HG03558 (cell line): ENCODE measurements around the gene EIF1B.

Experiments used
- ATAC-seq: cut with Tn5 transposase; IDR thresholded peaks from one replicate; pipeline ENCODE4 v1.9.1; 2021; ENCODE audit warnings: moderate number of reproducible peaks; ENCODE audit not compliant: unreplicated experiment; ENCODE audit errors: extremely low read depth

Gene EIF1B

DNA sequence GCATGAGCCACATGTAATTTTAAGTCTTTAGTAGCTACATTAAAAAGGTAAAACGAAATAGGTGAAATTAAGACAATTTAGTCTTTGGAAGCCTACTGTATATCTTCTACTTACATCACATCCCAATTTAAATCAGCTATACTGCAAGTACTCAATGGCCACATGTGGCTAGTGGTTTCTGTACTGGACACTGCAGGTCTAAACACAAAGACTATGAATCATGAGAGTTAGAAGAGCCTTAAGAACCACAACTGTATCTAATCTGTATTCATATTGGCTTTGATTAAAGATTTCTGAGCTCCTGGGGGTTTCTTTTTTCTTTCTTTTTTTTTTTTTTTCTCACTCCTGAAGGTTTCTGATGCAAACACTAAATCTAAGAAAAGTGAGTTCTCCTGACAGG, 2.3 kb upstream of the EIF1B start:
- ATAC-seq, result no peak

DNA sequence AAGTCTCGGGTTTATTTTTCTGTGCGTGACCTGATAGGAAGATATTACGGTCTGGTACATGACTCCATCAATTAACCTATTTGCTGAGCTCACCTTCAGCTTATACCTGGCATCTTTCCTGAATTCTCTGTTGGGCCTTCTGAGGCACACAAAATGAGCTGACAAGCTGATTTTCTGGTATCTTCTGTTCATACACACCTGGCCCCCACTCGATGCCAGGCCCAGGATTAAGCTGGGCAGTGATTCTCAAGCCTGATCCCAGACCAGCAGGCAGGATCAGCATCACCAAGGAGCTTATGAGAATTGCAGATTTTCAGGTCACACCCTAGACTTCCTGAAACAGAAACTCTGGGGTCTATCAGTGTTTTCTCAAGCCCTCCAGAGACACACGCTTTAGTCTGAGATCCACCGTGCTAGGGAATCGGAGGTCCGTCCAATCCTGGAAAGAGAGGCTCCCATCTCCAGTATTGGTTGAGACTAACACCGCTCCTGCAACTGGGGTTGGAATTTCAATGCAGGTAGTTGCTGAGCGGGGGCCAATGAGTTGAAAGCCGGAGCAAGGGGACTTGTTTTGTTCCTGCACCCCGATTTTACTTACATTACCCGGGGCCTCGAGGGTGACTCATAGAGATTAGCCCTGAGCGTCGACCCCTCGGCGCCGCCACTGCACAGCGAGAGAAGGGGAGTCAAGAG, 636 bp upstream of the EIF1B start:
- no peak for ATAC-seq

DNA sequence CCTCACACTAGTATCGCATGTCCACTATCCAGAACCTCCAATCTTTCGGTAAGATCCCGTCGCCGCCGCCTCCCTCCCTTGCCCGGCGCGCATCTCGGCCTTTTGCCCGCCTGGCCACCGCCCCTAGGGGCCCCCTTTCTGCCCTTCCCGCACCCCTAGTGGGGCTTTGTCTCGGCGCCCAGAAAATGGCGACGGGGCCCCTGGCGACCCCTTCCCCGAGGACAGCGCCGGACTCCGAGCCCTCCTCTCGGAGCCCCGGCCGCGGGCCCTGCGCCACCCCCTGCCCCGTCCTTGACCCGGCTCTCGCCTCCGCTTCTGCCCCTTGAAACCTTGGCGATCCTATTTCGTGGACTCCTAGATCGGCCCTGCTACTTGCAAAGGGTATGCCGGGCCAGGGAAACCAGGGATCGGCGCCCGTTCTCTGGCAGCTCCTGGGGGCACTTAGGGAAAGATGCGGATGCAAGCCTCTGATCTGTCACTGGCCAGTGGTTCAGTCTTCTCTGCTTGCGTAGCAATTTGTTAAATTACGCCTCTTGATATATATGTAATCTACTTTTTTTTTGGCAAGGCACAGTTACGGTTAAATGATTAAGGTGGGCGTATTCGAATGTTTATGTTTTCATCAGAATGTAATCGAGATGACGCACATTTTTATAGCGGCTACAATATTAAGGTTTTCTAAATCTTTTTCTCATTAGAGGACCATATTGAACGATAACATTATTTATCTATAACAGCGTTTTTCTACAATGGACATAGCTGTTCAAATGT, 603 bp downstream of the EIF1B start:
- no peak for ATAC-seq

DNA sequence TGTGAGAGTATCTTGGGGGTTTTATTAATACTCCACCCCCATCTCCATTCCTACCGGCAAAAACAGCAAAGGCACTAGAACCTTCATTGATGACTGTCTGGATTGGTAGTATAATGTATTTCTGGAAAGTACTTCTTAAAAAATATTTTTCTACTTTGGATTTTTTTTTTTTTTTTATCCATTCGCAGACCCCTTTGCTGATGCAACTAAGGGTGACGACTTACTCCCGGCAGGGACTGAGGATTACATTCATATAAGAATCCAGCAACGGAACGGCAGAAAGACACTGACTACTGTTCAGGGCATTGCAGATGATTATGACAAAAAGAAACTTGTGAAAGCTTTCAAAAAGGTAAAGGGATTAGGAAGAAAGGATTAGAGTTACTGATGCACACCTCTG, 1.2 kb downstream of the EIF1B start:
- ATAC-seq, result no peak

DNA sequence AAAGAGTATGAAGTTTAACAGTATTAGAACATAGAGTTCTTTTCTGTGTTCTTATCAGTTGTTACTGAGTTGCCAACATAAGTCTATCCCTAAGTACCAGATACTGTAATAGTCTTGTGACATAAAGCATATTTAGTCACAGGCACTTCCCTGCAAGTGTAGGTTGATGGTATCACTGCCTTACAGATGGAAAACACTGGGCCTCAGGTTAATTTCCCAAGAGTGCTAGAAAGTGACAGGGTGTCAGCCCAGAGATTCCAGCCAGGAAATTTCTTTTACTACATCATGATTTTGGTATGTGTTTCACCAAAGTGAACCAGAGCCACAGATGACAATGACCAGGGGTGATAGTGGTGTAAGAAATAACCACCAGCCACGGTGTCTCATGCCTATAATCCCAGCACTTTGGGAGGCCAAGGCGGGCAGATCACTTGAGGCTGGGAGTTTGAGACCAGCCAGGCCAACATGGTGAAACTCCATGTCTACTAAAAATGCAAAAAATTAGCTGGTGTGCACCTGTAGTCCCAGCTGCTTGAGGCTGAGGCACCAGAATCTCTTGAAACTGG, 3.2 kb downstream of the EIF1B start:
- ATAC-seq, result no peak

DNA sequence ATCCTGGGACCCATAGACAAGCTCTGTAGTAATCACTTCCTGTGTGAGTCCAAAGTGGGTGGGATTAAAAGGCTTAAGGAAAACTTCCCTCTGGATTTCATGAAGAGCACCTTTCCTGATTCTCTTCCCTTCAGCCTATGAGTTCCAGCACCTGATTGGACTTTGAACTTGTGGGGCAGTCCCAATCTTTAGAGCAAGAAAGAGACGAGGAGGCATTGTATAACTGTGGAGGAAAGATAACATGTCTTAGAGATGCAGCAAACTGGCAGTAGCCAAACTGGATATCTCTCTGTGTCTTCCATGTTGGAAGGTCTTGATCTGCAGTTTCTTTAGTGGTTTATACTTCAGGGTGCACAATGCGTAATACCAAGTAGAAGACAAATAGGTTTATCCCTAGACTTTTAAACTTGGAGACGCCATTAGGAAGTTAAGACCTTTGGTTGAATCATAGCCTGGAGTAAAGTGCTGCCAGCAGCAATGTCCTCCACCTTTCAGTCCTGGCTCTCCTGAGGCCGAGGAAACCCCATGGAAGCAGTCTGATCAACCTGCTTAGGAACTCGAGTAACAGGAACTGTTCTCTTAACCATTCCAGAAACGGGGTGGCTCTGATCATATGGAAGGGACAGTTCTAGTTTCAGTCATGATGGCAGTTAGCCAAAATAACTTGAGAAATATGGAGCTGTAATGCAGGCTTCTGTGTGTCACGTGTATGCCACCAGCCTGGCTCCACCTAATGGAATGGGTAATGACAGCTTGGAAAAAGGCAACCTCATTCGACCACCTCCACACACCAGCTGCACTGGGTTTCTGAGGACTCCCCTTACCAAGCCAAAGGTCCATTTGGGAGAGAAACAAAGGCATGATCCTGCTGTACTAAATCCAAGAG, 4.7 kb downstream of the EIF1B start:
- ATAC-seq, result no peak

DNA sequence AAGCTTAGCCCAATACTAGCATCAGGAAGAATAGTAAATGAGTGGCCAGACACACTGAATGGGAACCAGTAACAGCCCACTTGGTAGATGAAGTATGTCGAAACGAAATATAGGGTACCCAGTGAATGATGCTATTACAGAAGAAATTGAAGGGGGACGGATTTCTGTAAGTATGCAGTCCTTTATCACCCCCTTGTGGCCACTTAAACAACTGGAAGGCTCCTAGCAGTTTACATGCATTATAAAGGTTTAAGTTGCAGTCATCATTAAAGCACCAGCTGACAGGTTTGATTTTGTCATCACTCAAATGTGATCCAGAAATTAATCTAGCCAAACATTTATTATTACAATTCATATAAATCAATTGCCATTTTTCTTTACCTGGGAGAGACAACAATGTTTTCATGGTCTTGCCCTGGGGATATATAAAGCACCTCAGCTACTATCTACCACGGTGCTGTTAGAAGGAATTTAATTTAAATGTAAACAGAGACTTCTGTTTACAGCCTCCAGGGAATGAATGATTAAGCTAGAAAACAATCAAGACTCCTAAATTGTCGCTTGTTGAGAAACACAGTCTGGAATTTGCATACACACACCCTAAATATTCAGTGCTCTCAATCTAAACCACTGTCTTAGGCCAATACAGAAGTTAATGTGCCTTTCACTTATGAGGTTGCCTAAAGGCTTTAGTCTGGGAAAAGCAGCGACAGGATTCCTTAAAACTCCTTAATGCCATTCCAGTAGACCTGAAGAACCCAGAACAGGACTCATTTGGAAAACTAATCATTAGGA, 7.8 kb downstream of the EIF1B start:
- ATAC-seq, result peak; percentile 71

DNA sequence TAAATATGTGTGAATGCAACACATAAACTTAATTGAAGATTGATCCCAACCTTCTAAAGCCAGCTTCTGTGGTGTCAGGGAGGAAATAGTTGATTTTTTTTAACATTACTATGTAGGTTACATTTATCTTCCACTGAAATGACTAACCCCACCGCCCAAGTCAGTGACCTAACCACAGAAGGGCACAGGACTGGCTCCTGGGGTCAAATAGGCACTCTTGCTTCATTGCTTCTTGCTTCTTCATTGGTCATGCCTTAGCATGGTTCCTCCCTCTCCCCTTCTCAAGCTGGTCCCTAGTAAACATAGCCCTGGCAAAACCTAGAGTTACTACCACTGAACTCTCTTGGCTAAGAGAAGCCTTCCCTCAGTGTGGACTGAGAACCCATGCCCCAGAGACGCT, 12.3 kb downstream of the EIF1B start:
- ATAC-seq, result no peak

DNA sequence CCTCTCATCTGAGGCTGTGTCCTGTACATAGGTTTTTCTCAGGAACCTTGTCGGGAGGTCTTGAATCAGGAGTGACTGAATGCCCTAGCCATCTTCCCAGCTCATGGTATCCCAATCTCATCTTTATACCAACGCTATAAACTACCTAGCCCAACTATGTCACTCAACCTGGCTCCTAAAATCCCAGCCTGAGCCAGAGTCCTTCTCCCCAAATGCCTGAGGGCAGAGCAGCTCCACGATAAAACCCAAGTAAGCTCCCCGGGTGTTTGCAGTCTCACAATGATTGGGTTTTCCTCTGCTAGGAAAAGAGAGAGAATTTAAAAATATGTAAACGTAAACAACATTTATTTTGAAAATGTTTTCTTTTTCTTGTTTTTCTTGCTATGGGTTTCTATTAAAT, 14.4 kb downstream of the EIF1B start:
- ATAC-seq, result no peak

DNA sequence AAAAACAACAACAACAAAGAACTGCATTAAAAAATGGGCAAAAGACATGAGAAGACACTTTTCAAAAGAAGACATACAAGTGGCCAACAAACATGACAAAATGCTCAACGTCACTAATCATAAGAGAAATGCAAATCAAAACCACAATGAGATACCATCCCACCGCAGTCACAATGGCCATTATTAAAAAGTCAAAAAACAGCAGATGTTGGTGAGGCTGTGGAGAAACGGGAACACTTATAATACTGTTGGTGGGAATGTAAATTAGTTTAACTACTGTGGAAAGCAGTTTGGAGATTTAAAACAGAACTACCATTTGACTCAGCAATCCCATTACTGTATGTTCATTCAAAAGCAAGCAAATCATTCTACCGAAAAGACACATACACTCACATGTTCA, 15.1 kb downstream of the EIF1B start:
- ATAC-seq, result no peak

DNA sequence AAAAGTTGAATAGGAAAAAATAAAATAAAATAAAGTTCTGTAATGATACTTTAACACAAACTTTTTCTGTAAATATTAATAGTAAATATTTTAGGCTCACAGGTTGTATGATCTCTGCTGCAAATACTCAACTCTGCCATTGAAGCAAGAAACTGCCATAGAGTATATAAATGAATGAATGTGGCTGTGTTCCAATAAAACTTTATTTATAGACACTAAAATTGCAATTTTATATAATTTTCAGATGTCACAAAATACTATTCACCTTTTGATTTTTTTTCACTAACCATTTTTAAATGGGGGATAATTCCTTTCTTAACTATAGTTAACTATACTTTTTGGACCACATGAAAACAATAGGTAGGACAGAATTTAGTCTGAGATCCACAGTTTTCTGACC, 16.0 kb downstream of the EIF1B start:
- ATAC-seq, result no peak

DNA sequence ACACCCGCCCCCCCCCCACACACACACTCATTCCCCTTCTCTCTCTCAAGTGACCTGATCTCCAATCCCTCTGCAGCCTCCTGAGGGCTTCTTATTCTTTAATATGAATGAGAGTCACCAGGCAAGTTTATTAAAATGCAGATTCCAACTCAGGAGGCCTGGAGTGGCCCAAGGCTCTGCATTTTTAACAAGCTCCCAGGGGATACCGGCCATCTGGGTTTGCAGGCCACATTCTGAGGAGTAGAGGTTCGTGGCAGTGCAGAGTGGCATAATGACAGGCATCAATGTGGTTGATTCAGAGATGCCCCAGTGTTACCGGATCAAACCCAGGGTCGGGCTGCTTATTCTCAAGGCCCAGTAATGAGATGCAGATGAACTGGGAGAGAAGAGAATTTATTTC, 18.9 kb downstream of the EIF1B start:
- no peak for ATAC-seq

DNA sequence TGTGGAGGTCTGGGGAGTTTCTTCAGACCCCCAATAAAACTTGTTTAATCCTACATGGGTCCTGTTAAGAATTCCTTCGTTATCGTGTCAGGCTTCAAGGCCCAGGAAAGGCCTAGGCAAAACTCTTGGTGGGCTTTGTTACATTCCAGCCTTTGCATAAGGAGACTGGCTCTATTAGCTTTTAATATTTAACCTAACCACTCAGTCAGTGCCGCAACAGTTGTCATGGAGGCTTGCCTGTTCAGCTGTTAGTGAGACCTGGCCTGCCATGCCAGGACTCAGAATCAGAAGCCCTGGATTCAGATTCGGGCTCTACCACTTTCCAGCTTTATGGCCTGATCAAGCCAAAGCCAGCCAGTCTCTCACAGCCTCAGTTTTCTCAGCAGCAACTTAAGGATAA, 19.6 kb downstream of the EIF1B start:
- ATAC-seq, result no peak

DNA sequence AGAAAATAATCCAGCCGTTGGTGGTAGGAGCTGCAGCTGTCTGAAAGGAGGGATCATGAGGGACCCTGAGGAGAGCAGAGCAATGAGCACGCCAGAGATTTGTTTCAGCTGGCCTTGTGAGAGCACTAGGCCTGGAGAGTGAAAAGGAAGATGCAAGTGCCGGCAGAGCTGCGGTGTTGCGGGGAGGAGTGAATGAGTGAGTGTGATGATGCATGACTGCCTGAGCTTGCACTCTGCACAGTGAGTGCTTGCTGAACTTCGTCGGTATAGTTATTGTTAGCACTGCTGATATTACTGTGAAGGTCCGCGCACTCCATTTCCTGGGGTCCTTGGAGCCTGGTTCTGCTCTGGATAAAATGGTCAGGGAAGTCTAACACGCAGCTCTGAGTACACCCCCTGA, 23.2 kb downstream of the EIF1B start:
- ATAC-seq, result no peak

DNA sequence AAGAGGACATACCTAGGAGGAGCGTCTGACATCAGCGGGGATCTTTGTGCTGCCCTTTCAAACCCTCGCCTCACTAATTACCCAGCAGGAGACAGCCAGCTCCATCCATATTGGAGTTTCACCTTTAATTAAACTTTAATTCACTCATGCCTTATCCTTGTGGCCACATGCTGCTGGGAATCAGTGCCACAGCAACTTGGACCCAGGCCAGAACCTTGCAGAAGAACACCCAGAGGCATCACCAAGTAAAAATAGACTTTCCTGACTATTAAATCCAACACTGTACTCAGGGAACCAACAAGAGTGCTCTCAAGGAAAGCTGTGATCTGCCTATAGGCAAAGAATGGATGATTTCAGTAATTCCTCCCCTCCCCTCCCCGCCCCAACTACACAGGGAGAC, 23.9 kb downstream of the EIF1B start:
- no peak for ATAC-seq

DNA sequence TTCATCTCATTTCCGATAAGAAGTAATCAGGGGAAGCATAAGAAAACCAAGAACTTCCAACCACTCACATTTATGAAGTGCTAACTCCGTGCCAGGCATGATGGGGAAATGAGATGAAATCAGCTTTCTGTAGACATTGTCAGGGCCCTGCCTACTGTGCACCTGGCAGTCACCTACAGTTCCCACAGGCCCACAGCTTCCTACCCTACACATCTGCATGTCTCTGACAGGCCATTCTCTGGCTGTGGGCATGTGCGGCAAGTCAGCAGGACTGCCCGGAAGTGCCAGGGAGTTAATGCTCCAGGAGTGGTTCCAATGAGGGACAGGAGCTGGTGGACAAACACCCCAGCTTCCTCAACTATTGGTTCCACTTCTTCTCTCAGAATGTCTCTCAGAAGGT, 24.3 kb downstream of the EIF1B start:
- no peak for ATAC-seq

DNA sequence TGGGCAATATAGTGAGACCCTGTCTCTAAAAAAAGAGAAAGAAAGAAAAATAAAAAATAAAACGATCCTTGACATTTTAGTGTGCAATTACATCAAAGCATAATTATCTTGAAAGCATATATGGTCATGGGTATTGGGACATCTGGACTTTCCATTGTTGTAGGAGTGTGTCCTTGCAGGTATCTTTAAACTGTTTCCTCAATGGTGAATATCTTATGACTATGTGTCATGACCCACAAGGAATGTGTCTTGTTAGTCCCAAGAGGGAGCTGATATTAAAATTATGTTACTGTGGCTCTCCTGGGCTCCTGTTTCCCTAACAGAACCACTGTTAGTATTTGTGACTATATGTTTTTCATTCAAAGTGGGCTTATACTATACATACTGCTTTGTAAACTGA, 26.6 kb downstream of the EIF1B start:
- no peak for ATAC-seq

DNA sequence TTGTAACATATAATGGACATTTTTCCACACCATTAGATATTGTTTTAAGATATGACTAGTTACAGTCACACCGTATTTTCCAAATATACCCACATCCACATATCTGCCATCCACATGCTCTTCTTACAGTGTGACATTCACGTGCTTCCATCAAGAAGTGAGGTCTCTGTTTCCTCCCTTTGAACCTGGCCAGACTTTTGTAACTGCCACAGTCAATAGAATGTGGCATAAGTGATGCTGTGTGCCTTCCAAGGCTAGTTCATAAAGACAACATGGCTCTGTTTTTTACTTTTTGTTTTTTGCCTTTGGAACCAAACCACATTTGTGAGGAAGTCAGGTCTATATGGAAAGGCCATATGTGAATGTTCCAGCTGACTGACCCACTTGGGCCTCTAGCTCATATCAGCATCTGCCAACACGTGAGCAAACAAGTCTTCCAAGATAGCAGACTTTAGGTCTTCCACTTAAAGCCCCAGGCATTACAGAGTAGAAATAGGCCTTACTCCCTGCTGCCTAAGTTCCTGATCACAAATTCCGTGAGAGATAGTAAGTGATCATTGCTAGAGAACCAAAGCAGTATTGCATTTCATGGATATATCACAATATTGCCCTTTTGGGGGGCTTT, 27.1 kb downstream of the EIF1B start:
- no peak for ATAC-seq
